NCI-H524 (cell line): ENCODE results near the gene ZNF605.
"Not testable (repeated sequence)": the region's sequence is repeated elsewhere in the genome, so short reads cannot be mapped to it uniquely, and the experiment has no call there.

ENCODE experiments used
- DNase-seq, 2 experiments: peaks; one replicate each; lab custom pipeline; 2025; lab: John Stamatoyannopoulos, UW

The ZNF605 gene

DNA sequence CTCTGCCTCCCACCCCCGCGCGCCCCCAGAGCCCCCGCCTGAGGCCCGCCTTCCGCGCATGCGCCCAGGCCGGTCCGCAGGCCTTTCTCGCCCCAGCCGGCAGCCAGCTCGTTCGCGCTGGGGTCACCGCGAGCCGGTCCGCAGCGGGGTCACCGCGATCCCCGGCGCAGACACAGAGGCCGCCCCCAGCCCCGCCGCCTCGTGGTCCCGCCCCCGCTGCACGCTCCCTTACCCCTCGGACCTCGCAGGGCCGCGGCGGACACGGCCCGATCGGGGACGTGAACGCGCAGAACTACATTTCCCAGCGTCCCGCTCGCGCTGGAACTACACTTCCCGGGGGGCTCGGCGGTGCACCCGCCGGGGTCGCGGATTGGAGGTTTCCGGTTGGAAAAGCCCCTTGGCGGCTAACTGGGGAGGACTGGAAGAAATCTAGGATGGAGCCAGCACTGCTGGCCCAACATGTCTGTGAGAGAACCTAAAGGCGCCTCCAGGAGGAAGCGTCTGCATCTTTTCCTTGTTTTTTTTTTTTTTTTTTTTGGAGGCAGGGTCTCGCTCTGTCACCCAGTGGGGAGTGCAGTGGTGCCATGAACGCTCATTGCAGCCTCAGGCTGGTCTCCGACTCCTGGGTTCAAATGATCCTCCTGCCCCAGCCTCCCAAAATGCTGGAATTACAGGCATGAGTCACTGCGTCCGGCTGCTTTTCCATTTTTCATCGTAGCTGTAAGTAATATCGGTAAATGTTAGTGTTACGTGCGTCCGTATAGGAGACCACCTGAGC lies at the start of gene ZNF605:
TSS of gene ZNF605 (minus strand) at position 296 of the 778 bp plus-strand sequence. CDS start 10,671 bp downstream, outside the sequence.
- DNase-seq, result peak; percentile 72 to 88

DNA sequence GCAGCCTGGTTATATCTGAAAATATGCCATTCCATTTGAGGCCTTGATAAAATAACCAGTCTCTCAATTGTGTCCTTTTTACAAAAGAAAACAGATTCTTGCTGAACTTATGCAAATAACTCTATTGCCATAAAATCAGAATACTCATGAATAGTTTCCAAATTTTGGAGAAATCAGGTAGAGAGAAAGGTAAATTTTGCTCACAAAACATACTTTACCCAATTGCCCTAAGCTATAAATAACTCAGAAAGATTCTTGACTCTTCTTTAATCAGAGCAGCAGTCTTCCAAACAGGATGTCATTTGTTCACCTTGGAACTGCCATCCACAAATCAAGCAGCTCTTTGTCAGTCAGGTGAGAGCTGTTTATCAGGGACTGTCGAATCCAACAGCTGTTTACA lies 42.6 kb upstream of the ZNF605 start:
- no peak for DNase-seq

DNA sequence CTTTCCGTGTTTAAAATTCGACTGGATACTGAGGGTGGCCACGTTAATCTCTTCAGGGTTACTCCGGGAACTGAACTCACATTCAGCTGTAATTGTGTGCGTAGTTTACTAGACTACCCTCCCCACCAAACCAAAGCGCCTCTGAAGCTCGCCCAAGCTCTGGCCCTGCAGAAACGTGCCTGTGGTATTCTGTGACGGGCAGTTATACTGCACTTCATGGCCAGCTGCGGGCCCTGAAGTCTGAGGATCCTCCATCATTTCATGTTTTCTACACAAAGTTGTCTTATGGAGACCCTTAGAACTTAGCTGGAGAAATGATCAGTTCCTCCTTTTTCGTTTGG lies 30.7 kb upstream of the ZNF605 start:
- no peak for DNase-seq

DNA sequence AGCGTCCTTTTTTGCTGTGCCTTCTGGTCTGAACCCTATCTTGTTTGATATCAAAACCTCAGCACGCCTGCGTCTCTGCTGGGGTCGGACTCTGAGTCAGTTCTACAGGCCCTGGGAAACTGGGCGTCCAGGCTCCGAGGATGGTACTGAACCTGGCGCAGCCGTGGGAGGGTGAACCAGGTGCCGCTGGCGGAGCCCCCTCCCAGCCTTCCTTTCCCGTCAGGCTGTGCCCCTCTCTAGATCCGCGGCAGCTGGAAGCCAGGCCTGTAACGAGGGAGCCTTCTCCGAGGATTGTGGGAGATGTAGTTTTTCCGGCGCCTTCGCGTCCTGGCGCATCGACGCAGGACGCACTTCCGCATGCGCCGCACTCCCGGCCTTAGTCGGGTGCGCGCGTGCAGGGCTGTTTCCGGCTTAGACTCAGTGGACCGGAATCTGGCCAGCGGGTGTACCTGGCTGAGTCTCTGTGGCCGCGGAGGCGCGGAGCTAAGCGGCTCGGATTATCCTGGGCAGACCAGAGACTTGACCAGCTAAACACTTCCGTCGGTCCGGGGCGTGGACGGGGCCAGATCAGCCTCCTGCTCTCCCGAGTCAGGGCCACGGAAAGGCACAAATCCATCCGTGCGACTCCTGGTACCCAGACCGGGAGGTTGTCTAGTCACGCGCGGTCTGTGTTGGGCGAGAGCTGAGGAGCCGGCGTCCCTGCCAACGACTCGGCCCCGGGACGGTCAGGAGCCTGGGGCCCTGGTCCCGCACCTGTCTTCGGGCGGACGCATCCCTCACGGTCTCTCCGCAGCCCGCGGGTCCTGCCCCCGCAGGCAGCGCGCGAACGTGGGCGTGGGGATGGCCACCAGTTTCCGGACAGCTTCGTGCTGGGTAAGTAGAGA lies 30.1 kb upstream of the ZNF605 start, which contains the start of gene ZNF26:
TSS of gene ZNF26 (plus strand) at position 367 of the 884 bp plus-strand sequence. CDS start at position 841, 474 bp downstream.
- DNase-seq, result peak; percentile 89 to 95

DNA sequence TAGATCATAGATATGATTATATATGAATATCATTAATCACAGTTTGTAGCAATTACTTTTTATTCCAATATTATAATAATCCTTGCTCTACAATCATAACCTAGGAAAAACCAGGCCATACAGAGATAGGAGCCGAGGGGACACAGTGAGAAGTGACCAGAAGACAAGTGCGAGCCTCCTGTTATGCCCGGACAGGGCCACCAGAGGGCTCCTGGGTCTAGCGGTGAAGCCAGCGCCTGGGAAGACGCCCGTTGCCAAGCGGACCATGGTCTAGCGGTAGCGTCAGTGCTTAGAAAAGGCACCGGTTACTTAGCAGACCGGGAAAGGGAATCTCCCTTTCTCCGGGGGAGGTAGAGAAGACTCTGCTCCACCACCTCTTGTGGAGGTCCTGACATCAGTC lies 20.8 kb upstream of the ZNF605 start:
- DNase-seq, result not testable (repeated sequence)

DNA sequence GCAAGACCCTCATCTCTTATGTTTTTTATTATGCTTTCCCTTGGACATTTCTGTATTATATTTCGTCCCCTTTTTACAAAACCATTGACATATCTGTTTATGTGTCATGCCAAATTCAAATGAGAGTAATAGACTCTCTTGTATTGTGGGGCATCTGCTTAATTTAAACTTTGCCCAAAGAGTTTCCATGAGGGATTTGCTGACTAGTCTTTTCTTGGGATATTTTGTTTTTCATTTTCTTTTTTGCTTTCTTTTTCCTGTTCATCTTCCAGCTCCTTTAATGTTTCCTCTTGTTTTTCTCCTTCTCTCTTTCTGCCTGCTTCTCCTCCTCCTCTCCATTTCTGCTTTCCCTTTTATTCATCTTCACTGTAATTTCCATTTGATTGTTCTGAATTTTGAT lies 16.3 kb upstream of the ZNF605 start:
- DNase-seq, result no peak

DNA sequence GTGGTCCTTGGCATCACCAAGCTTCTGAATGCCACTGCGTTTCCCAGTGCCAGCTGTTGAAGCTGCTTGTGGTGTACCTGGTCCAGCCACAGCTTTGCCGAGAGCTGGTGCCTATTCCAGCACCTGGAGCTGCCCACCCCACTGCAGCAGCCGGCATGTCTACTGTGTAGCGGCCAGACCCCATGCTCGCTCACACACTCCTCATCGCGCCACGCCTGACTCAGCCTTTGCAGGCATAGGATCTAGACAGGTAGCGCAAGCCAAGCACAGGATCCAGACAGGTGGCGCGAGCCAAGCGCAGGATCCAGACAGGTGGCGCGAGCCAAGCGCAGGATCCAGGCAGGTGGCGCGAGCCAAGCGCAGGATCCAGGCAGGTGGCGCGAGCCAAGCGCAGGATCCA lies 11.6 kb upstream of the ZNF605 start:
- no peak for DNase-seq

DNA sequence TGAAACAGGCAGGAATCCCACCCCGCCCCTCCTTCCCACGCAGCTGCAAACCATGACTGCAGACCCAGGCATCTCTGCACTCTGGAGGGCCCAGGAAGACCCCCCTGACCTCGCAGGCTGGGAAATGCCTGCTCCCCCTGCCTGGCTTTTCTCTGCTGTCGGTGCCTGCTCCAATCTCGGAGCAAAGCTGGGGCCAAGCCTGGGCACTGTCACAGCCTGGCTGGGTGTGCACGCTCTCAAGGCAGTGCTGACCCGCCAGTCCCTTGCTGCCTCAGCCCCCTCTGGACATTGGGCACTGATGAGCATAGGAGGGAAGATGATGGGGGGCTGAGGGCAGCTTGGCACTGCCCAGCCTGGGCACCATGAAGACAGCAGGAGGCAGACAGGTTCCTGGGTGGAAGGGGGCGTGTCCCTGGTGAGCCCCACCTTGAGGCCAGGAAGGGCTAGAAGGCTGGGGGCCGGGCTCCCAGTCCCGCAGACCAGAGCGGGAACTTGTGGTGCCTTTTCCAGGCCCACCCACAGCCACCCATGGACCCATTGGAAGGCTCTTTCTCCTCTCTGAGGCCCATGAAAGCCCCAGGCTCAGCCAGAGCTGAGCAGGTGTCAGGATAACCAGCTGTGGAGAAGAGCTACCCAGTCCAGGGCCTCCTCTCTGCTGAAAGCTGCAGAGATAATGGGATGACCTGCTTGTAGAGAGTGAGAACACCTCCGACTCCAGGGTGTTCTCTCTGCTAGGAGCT lies 10.7 kb upstream of the ZNF605 start:
- no peak for DNase-seq

DNA sequence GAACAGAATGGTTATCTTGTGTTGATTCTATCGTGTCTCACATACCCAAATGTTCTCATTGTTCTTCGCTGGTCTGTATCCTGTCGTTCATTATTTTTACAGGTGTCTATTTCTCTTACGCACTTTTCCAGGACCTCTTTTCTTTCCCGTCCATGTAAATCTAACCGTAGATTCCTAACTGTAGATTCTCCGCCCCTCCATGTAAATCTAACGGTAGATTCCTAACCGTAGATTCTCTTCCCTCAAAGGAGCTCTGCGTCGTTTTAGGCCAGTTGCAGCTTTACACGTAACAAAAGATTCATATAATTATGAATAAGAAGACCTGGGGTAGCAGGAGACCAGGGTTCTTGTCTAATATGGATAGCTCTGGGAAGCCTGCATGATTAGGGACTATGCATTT lies 9.7 kb upstream of the ZNF605 start:
- no peak for DNase-seq

DNA sequence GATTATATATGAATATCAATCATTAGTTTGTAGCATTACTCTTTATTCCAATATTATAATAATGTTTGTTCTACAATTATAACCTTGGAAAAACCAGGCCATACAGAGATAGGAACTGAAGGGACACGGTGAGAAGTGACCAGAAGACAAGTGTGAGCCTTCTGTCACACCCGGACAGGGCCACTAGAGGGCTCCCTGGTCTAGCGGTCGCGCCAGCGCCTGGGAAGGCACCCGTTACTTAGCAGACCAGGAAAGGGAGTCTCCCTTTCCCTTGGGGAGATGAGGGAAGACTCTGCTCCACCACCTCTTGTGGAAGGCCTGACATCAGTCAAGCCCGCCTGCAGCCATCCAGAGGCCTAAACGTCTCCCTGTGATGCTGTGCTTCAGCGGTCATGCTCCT lies 7.8 kb upstream of the ZNF605 start:
- not testable (repeated sequence) for DNase-seq

DNA sequence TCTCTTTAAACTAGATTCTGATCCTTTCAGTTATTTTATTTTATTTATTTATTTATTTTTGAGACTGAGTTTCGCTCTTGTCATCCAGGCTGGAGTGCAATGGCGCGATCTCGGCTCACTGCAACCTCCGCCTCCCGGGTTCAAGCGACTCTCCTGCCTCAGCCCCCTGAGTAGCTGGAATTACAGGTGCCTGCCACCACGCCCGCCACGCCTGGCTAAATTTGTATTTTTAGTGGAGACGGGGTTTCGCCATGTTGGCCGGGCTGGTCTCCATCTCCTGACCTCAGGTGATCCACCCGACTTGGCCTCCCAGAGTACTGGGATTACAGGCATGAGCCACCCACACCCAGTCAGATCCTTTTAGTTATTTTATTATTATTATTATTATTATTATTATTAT lies 5.7 kb upstream of the ZNF605 start:
- not testable (repeated sequence) for DNase-seq

DNA sequence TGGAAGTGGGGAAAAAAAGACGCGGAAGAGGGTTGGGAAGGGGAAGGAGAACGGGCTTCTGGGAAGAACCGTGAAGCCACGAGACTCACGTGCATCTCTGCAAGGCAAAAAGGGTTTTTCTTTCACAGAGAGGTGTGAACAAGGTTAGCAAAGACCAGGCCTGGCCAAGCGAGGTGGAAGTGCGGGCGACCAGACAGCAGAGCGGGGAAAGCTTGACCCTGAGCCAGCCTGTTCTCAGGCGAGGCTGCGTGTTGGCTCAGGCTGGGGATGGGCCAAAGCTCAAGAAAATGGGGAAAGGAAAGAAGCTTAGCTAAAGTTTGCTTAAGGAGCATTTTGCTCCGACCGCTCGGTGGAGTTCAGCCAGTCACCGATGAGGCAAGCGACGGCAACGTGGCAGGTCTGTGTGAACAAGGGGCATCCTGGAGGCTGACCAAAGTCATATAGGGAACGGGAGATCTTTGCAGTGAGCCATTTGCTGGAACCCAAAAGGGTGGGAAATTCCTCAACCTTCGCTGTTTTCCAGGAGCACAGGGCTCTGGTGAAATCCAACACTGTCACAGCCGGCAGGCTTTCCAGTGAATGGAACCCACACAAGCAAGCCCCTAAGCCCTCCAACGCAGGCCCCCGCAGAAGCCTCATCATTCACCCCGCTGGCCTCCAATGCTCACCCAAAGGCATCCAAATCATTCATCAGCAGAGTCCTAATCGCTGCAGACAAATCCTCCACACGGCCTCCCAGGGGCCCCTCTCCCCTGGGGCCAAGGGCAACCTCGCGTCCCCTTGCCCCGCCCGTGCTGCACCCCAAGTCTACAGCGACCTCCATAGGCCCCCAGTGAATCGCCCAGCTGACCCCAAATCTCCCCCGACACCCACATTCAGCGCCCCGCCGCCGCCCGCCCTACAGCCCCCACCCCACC lies 754 bp downstream of the ZNF605 start:
- DNase-seq, result peak in 1 of 2 experiments; percentile 40

DNA sequence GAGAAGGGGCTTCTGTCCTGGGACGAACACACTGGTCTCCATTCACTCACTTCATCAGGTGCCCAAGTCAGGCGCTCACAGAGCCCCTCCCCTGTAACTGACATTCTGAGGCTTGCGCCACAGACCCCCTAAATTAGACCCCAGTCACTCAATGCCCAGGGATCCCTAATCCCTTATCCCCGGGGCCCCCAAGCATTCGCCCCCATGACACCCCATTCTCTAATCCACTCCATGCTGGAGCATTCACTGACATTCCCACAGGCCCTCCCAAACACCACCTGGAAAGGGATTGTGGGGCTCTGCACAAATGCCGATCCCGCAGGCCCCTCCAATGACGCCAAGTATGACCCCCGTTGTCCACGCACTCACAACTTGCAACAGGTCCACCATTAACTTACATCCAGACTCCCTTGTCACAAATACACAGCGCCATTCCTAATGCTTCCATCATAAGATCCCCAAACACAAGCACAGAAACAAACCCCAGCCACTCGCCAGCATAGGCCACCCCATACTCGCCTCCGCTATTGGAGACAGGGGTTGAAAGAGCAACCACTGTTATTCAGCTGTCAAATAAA lies 1.5 kb downstream of the ZNF605 start:
- no peak for DNase-seq

DNA sequence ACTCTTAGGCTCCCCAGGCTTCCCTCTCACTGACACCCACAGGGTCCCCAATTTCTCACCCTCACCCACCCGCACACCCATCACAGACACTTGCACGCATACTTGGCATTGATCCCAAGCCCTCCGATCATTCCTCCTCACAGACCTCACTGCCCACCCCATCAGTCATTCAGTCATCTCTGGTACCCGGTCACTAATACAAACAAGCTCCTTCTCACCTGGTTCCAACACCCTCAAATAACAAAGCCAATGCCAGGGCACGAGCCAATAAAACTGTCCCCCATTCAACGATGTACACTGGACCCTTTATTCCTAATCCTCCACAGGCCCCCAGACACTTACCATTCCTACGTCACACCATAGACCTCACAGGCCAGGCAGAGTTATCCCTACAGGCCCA lies 2.3 kb downstream of the ZNF605 start:
- DNase-seq, result no peak

DNA sequence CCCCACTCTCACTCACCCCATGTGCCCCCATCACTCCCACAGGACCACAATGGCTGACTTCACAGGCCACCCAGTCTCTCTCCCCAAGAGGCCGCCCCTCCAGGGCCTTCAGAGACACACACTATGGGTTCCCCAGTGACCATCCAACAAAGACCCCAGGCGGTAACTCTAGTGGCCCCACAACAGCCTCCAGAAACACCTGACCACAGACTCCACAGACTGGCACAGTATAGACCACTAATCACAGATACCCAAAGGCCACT lies 3.0 kb downstream of the ZNF605 start:
- no peak for DNase-seq

DNA sequence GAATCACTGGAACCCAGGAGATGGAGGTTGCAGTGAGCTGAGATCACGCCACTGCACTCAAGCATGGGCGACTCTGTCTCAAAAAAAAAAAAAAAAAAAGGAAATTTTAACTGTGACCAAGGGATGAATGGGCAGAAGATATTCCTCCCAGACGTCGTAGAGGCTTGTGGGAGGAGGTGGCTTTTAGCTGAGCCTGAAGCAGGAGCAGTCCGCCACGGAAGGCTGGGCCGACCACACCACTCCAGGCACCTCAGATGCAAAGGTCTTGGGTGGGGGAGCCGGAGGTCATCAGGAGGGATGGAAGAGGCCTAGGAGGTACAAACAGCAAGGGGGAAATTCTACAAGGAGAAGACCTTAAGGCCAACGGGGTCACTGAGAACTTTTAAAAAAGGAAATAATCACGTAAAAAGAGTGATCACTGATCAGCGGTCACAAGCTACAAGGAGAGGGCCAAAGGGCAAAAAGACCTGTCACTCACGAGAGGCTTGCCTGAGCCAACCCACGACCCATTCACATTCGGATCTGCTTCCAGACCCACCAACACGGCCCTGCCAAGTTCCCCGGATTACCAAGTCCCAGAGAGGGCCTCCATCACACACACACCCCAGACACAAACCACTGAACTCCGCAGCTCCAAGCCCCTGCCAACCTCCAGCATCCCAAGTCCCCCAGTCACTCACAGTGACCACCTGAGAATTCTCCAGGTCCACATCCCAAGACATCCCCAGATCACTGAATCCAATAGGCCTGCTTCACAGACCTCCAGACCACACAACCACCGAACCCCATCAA lies 3.5 kb downstream of the ZNF605 start:
- DNase-seq, result no peak

DNA sequence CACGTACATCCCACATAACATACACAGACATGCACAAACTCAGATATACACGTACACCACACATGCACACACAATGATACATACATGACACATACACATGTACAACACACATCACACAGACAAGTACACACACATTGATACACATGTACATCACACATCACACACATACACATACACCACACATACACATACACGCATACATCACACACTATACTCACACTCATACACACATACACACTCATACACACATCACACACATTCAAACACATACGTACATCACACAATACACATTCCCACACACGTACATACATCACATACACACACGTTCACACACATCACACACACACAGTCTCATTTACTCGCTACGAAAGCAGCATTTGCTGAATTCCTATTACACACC lies 4.5 kb downstream of the ZNF605 start:
- DNase-seq, result no peak

DNA sequence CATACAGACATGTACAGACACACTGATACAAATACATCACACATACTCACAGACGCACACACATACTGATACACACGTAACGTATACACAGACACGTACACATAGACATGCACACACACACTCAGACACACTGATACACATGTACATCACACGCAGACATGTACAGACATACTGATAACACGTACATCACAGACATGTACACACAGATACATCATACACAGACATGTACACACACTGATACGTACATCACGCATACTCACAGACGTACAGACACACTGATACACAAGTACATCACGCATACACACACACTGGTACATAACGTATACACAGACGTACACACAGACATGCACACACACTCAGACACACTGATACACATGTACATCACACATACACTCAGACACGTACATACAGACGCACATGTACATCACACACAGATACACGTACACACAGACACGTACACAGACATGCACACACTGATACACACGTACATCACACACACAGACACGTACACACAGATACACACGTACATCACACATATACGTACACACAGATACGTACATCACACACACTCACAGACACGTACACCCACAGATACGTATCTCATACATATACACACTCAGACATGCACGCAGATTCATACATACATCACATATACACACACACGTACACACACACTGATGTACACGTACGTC lies 5.1 kb downstream of the ZNF605 start:
- DNase-seq, result no peak

DNA sequence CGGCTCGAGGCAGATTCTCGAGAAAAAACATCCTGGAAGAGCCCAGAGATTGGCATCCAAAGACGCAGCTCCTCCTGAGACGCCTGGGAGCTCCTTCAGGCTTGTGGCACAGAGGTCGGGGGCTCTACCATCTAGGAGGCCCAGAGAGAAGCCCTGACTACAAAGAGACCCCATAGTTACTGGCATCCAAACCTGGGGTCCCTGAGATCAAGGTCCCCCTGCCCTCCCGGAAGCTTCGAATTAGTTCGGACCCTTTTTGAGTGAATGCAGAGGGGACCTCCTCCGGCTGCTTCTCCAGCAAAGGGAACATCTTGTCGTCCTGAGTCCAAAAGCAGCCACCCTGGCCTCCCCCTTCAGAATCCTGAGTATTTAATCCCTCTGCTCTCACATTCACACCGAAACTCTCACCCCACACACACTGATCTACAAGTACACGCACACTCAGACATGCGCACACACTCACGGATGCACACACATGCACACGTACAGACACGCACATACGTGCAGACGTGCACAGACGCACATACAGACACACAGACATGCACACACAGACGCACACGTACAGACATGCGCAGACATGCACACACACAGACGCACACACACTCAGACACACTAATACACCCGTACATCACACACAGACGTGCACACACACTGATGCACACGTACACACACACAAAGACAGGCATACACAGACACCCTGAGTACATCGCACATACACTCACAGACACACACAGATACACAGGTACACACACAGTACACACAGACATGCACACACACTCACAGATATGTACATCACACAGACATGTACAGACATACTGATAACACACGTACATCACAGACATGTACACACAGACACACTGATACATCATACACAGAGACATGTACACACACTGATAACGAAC lies 5.9 kb downstream of the ZNF605 start:
- DNase-seq, result no peak
